GM19397 (cell line): ENCODE data around the gene DHRS11.

Experiments used
- ATAC-seq: cut with Tn5 transposase; IDR thresholded peaks from one replicate; pipeline ENCODE4 v1.9.1; 2021; ENCODE audit warnings: mild to moderate bottlenecking, moderate library complexity; ENCODE audit not compliant: unreplicated experiment

Gene DHRS11

GRCh38 chr17:36613155-36613554 lies 21.5 kb downstream of the DHRS11 start:
- no peak for ATAC-seq

- ATAC-seq, result no peak
These were observed 22.4 kb downstream of the DHRS11 start for GRCh38 chr17:36614081-36614480.

GRCh38 chr17:36614933-36615332 lies 23.3 kb downstream of the DHRS11 start:
- no peak for ATAC-seq

GRCh38 chr17:36616061-36617029 lies 24.7 kb downstream of the DHRS11 start:
- ATAC-seq, result no peak

DNA sequence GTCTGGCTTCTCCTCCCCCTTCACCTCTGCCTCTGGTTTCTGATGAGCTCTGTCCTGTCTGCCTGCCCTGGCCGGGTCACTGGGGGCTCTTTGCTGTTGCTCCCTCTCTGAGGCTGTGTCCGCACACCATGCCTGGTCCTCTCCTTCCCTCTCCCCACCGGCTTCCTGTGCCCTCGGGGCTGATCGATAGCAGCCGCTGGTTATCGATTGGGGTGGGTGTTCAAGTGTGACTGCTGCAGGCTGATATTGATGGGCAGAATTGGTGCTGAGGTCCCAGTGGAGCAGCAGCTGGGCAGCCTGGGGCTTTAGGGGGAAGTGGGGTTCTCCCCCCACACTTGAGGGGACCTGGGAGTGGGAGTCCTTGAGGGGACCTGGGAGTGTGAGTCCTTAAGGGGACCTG lies 26.1 kb downstream of the DHRS11 start:
- no peak for ATAC-seq

DNA sequence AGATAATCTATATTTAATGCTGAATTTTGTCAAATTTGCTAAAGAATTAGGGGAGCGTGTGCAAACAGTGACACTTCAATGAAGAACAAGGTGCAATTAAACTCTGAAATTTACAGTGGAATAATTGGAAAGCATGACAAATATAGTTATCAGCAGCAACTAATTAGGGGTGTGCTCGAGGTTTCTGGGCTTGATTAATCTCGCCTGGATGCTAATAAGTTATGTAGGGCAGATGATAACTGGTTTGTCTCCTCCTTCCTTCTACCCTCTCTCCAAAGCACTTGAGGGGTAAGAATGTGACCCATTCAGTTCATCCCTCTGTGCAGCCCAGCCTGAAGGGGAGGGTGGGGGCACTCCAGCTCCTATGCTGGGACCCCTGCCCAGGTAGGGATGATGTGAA lies 31.6 kb downstream of the DHRS11 start:
- no peak for ATAC-seq

DNA sequence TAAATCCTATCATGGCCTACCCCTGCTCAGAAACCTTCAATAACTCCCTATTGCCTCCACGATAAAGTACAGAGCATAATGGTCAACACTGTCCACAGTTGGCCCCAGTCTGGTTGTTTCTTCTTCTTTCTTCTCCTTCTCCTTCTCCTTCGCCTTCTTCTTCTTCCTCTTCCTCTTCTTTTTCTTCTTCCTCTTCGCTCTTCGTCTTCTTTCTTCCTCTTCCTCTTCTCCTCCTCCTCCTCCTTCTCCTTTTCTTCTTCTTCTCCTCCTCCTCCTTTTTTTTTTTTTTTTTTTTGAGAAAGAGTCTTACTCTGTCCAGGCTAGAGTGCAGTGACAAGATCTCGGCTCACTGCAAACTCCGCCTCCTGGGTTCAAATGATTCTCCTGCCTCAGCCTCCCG lies 33.5 kb downstream of the DHRS11 start:
- ATAC-seq, result no peak

DNA sequence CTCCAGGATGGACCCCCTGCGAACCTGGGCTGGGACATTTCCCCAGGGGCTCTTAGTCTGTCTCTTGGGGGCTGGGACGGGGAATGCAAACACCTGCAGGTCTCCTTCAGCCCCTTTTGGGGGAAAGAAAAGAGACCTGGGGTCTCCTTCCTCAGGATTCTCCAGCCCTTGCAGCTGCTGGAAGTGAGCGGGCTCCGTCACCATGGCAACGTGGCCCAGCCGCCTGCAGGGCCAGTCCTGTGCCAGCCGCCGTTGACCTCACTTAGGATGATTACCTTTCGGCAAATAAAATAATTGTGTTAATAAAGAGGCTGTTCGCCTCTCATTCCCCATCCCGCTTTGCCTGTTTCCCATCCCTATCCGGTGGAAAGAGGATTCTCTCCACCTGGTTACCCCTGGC lies 35.4 kb downstream of the DHRS11 start:
- no peak for ATAC-seq

DNA sequence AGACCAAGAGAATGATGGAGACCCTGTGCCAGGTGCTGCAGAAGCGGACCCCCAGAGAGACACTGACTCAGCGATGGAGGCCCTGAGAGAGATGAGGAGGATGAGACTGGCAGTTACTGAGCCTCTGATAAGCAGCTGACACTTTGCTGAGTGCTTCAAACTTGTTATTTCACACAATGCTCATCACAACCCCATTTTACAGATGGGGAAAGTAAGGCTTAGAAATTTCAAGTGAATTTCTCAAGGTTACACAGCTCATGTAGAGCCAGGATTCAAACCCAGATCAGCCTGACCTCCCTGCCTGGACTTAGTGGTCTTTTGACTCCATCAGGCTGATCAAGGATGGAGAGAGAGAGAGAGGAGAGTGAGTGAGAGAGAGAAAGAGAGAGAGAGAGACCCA lies 36.9 kb downstream of the DHRS11 start:
- ATAC-seq, result no peak

GRCh38 chr17:36629252-36629847 lies 37.7 kb downstream of the DHRS11 start:
- ATAC-seq, result no peak

GRCh38 chr17:36629970-36630502 lies 38.4 kb downstream of the DHRS11 start:
- no peak for ATAC-seq

DNA sequence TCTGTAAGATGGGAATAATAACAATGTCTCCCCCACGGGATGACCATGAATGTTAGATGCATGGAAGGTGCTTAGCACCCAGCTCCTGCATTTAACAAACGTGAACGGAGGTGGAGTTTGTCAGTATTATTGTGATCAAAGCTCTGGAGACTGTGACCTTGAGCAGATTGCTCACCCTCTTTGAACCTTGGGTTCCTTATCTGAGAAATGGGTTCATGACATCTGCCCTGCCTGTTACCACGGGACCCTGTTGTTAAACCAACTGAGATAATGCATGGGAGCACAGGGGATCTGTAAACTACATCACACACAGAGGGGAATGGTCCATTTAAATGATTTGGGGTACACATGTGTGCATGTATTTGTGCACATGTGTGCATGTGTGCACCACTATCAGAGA lies 39.3 kb downstream of the DHRS11 start:
- no peak for ATAC-seq

- no peak for ATAC-seq
These were observed 41.5 kb downstream of the DHRS11 start for GRCh38 chr17:36632916-36633771.

DNA sequence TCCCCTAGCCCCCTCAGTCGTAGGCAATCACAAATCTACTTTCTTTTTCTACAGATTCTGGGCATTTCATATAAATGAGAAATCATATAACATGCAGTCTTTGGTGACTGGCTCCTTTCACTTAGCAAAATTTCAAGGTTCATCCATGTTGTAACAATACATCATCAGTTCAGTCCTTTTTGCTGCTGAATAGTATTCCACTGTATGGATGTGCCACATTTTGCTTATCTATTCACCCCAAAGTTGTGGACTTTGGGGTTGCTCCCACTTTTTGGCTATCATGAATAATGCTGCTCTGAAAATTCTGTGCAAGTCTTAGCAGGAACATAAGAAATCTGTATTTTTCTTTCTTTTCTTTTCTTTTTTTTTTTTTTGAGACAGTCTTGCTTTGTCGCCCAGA lies 48.7 kb downstream of the DHRS11 start:
- ATAC-seq, result no peak

GRCh38 chr17:36640836-36641235 lies 49.2 kb downstream of the DHRS11 start:
- ATAC-seq, result no peak

DNA sequence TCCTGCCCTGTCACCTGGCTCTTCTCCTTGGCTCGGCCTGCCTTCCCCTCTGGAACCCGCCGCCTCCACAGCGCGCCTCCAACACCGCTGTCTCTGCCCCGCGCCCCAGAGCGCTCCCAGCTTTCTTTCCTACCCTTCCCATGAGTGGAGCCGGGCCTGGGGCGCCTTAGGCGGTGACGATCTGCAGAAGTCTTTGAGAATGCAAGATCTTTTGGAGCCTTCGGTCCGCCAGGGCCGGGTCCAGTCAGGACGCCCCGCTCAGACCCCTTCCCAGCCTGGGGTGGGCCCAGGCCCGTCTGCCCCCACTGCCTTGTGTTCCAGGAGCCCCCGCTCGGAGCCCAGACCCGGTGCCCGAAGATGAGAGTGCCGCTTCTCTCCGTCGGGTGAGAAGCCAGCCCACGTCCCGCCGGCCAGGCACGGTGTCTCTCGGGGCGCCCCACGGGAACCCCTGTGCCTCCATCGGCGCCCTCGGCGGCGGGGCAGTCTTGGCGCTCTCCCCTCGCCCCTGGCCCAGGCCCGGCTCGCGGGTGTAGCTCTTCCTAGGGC lies 49.7 kb downstream of the DHRS11 start:
- ATAC-seq, result no peak

DNA sequence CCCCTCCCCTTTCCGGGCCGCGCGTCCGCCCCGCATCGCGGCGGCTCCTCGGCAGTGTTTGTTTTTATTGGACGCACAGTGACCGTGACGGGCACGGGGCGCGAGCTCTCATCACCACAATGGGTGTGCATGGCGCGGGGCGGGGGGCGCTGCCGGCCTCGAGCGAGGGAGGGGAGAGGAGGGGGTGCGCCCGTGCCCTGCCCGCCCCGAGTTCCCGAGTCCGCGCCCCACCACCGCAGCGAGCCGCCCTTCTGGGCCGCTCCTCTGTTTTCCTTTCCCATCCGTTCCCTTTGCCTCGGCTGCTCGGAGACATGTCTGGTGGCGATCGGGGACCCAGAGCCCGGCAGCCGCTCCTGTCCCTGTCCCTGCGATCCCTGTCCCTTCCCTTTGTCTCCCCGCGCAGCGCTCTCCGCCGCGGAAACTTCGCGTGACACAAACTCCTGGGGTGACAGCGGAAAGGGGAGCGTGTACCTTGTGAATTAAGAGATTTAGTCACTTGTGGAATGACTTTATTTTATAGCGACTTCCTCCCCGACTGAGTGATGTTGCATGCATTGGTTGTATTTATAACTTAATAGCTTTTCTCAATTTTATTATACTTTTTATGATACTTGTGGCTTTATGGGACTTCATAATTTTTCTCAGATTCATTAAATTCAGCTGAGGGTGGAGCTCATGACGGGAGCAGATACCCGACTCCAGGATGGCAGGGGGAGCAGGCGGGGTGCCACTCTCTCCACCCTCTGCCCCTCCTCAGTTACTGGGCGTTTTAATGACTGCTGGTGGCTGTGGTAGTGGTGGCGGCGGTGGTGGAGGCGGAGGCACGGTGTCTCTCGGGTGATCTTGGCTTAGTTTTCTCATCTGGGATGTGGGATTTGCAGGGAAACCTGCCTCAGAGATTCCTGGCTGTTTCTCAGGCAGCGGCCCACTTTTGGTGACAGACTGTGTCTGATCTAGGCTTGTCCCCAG lies 50.5 kb downstream of the DHRS11 start:
- no peak for ATAC-seq

- no peak for ATAC-seq
These were observed 51.5 kb downstream of the DHRS11 start for GRCh38 chr17:36643086-36643685.

GRCh38 chr17:36645422-36645821 lies 53.7 kb downstream of the DHRS11 start:
- ATAC-seq, result no peak
